LNCAP (cell line): ENCODE results near the gene SH3GL1.

Experiments used
- TF ChIP-seq, protein P1 (sequence below): fragments of 450-650 bp; IDR thresholded peaks from 2 replicates; pipeline ENCODE4 v1.5.1; 2017; ENCODE audit warnings: mild to moderate bottlenecking

Gene SH3GL1

GRCh38 chr19:4415352-4415751 is 15.0 kb upstream of the SH3GL1 start:
- TF ChIP-seq, protein P1, sequence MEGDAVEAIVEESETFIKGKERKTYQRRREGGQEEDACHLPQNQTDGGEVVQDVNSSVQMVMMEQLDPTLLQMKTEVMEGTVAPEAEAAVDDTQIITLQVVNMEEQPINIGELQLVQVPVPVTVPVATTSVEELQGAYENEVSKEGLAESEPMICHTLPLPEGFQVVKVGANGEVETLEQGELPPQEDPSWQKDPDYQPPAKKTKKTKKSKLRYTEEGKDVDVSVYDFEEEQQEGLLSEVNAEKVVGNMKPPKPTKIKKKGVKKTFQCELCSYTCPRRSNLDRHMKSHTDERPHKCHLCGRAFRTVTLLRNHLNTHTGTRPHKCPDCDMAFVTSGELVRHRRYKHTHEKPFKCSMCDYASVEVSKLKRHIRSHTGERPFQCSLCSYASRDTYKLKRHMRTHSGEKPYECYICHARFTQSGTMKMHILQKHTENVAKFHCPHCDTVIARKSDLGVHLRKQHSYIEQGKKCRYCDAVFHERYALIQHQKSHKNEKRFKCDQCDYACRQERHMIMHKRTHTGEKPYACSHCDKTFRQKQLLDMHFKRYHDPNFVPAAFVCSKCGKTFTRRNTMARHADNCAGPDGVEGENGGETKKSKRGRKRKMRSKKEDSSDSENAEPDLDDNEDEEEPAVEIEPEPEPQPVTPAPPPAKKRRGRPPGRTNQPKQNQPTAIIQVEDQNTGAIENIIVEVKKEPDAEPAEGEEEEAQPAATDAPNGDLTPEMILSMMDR = no peak

- TF ChIP-seq, protein P1 = no peak
These were observed 14.5 kb upstream of the SH3GL1 start for GRCh38 chr19:4414800-4415321.

DNA sequence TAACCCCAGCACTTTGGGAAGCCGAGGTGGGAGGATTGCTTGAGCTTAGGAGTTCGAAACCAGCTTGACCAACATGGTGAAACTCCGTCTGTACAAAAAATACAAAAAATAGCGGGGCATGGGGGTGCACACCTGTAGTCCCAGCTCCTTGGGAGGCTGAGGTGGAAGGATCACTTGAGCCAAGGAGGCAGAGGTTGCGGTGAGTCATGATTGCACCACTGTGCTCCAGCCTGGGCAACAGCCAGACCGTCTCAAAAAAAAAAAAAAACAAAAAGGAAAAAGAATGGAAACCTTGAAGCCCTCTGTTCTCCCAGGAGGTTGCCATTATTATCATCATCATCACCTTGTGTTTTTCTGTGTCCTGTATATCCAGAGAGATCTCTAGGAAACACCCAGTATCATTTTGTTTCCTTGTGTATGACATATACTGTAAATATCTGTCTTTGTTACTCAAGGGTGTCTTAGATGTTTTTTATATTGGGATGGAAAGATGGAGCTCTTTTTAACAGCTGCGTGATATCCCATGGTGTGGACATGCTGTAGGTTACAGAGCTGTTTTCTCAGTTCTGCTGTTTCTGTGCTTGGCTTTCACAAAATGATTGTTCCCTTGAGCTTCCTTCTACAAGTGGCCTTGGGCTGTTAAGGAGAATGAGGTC is 13.9 kb upstream of the SH3GL1 start:
- TF ChIP-seq, protein P1 = no peak

DNA sequence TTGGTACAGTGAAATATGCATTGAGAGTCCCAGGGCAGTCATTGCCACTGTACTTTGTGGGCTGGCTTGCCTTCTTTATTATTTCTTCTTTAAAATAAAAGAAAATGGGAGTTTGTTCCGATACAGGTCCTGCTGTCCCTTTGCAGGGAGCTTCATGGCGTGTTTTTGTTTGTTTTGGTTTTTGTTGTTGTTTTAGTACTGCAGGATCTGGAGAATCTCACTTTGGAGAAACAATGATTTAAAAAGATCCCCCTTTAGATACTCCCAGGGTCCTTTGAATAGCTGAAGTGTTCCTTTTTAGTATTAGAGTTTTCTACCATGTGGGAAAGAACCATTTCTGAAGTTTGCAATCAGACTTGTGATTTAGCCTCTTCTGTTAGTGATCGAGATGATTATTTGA is 13.2 kb upstream of the SH3GL1 start:
- TF ChIP-seq, protein P1 = no peak

DNA sequence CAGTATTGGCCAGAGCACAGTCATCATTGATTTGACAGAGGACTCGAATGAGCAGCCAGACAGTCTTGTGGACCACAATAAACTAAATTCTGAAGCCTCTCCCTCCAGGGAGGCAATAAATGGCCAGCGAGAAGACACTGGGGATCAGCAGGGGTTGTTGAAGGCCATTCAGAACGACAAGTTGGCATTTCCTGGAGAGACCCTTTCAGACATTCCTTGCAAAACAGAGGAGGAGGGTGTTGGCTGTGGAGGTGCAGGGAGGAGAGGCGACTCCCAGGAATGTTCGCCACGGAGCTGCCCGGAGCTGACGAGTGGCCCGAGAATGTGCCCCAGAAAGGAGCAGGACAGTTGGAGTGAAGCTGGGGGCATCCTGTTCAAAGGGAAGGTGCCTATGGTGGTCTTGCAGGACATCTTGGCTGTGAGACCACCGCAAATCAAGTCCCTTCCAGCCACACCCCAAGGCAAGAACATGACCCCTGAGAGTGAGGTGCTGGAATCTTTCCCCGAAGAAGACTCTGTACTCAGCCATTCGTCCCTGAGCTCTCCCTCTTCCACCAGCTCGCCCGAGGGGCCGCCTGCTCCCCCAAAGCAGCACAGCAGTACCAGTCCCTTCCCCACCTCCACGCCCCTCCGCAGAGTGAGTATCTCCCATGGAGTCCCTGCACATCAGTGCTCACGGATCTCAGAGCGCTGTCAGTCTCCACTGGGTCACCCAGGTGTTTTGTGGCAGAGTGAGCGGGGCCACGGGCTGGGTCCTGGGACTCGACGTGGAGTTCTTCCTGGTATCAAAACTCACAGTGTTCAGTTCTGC is 9.0 kb upstream of the SH3GL1 start:
- TF ChIP-seq, protein P1 = no peak

DNA sequence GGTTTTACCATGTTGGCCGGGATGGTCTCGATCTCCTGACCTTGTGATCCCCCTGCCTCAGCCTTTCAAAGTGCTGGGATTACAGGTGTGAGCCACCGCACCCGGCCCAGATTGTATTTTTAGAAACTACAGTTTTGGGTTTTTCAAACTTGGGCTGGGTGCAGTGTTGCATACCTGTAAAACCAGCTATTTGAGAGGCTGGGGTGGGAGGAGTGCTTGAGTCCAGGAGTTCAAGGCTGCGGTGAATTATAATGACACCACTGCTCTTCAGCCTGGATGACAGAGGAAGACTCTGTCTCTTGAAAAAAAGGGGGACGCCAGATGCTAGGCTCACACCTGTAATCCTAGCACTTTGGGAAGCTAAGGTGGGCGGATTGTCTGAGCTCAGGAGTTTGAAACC is 6.3 kb upstream of the SH3GL1 start:
- TF ChIP-seq, protein P1 = no peak

- TF ChIP-seq, protein P1 = no peak
These were observed 5.6 kb upstream of the SH3GL1 start for GRCh38 chr19:4405977-4406376.
